GM12878 (cell line): Measurements from ENCODE around the gene SPTLC2. TPM values are rescaled to one million over a fixed set of nuclear protein-coding genes. Genes with fewer than 3 reads are reported as not detected.

ENCODE experiments used
- ATAC-seq: fragments of 200-7000 bp; cut with Tn5 transposase; 3 replicates; pipeline ENCODE4 v1.9.1; 2020; ENCODE audit warnings: mild to moderate bottlenecking, moderate library complexity
- BruUV-seq: library from RNA; stranded (reverse); fragments of 400-500 nt; replicated peaks from 2 replicates; lab custom pipeline; 2021; lab: Mats Ljungman, UMichigan
- CTCF ChIA-PET: fragments of 300-600 bp; sonication (Branson Sonifier 250); formaldehyde crosslinking; extraction: SDS; loops from one replicate; lab custom pipeline; 2021; ENCODE audit warnings: inconsistent platforms; lab: Yijun Ruan, JAX
- POLR2A ChIA-PET: fragments of 350-600 bp; formaldehyde crosslinking; extraction: SDS; loops from one replicate; lab custom pipeline; 2021; ENCODE audit warnings: inconsistent platforms; lab: Charles Lee
- RAD21 ChIA-PET: fragments of 300-600 bp; sonication (Branson Sonifier 250); formaldehyde crosslinking; loops from one replicate; lab custom pipeline; 2023; ENCODE audit warnings: antibody characterized with exemption; ENCODE audit not compliant: unreplicated experiment; lab: Charles Lee
- SMC1A ChIA-PET: fragments of 300-600 bp; sonication (Branson Sonifier 250); formaldehyde crosslinking; loops from one replicate; lab custom pipeline; 2023; ENCODE audit not compliant: unreplicated experiment, uncharacterized antibody; lab: Charles Lee
- DNase-seq: peaks from one replicate; pipeline ENCODE4 v3.0.0-alpha.2; 2011; ENCODE audit warnings: low read depth, low spot score
- FAIRE-seq: peaks from 3 replicates; lab custom pipeline; 2011; peaks lifted over from hg19 to GRCh38; lab: Jason Lieb, UNC
- H2AFZ ChIP-seq: 2 replicates; pipeline ENCODE4 v1.6.0; 2011; ENCODE audit warnings: low read depth, low read length, control low read depth; ENCODE audit not compliant: control insufficient read depth
- H3K27ac ChIP-seq: 2 replicates; pipeline ENCODE4 v1.5.1; 2011; ENCODE audit warnings: control low read depth; ENCODE audit not compliant: control insufficient read depth, insufficient read depth
- H3K27me3 ChIP-seq, 2 experiments: replicated peaks in 1 of 2; 2 replicates each; pipeline versions ENCODE4 v1.6.0 to v1.6.1; 2011; ENCODE audit warnings: low read length in 1 of 2; ENCODE audit not compliant: control insufficient read depth in 2 of 2, insufficient read depth in 2 of 2
- H3K36me3 ChIP-seq, 2 experiments: 2 replicates each; pipeline ENCODE4 v1.5.1; 2011; ENCODE audit warnings: low read length in 1 of 2; ENCODE audit not compliant: control insufficient read depth in 2 of 2, insufficient read depth in 2 of 2
- H3K4me1 ChIP-seq: 2 replicates; pipeline ENCODE4 v1.6.1; 2011; ENCODE audit warnings: mild to moderate bottlenecking, low read length, moderate library complexity, mixed read lengths; ENCODE audit not compliant: control insufficient read depth, insufficient read depth
- H3K4me2 ChIP-seq: 2 replicates; pipeline ENCODE4 v1.6.0; 2011; ENCODE audit warnings: control low read depth; ENCODE audit not compliant: control insufficient read depth, insufficient read depth
- H3K4me3 ChIP-seq: fragments of 200-600 bp; sonication (generic); 2 replicates; pipeline ENCODE4 v1.5.1; 2016
- H3K79me2 ChIP-seq: 2 replicates; pipeline ENCODE4 v1.6.0; 2011; ENCODE audit warnings: low read length; ENCODE audit not compliant: control insufficient read depth, insufficient read depth
- H3K9ac ChIP-seq: 2 replicates; pipeline ENCODE4 v1.8.0; 2011; ENCODE audit warnings: low read length, control low read depth, mixed read lengths; ENCODE audit not compliant: control insufficient read depth, insufficient read depth
- H3K9me3 ChIP-seq: replicated peaks from 3 replicates; pipeline ENCODE4 v1.5.1; 2011; ENCODE audit warnings: mild to moderate bottlenecking, low read length; ENCODE audit not compliant: control insufficient read depth, insufficient read depth
- H4K20me1 ChIP-seq: 2 replicates; pipeline ENCODE4 v1.6.0; 2011; ENCODE audit not compliant: control insufficient read depth, insufficient read depth
- BHLHE40 ChIP-seq, 2 experiments: fragments of 450-650 bp in 1 of 2; IDR thresholded peaks; 2 replicates each; pipeline ENCODE4 v1.6.1; 2011 to 2017; ENCODE audit warnings: low read depth in 2 of 2, borderline replicate concordance in 1 of 2, improper control_type of control experiment in 1 of 2, low read length in 1 of 2, mild to moderate bottlenecking in 1 of 2
- CEBPB ChIP-seq, 2 experiments: fragments of 150-350 bp in 1 of 2; IDR thresholded peaks; 2 replicates each; pipeline ENCODE4 v1.6.1; 2012 to 2014; ENCODE audit warnings: low read depth in 2 of 2, low read length in 2 of 2, borderline replicate concordance in 1 of 2, inconsistent platforms in 1 of 2
- FOS ChIP-seq: IDR thresholded peaks from 3 replicates; pipeline ENCODE4 v1.6.1; 2011; ENCODE audit warnings: borderline replicate concordance; ENCODE audit not compliant: insufficient read length; ENCODE audit errors: extremely low read depth
- HCFC1 ChIP-seq: fragments of 150-350 bp; IDR thresholded peaks from 2 replicates; pipeline ENCODE4 v1.6.1; 2014; ENCODE audit warnings: low read length
- KDM1A ChIP-seq: fragments of 200-600 bp; sonication (generic); IDR thresholded peaks from 2 replicates; pipeline ENCODE4 v1.6.1; 2016; ENCODE audit warnings: borderline replicate concordance
- LARP7 ChIP-seq: fragments of 450-650 bp; IDR thresholded peaks from 2 replicates; pipeline ENCODE4 v1.6.1; 2017; ENCODE audit warnings: mild to moderate bottlenecking
- MTA3 ChIP-seq: IDR thresholded peaks from 2 replicates; pipeline ENCODE4 v1.6.1; 2012; ENCODE audit warnings: low read length, inconsistent platforms, borderline replicate concordance
- NFXL1 ChIP-seq: fragments of 450-650 bp; IDR thresholded peaks from 2 replicates; pipeline ENCODE4 v1.6.1; 2017; ENCODE audit warnings: antibody characterized with exemption, mild to moderate bottlenecking, borderline replicate concordance
- SREBF1 ChIP-seq: IDR thresholded peaks from 2 replicates; pipeline ENCODE4 v1.6.1; 2012; ENCODE audit warnings: mild to moderate bottlenecking, low read length
- STAT3 ChIP-seq: IDR thresholded peaks from 2 replicates; pipeline ENCODE4 v1.6.1; 2011; ENCODE audit warnings: low read depth, low read length, improper control_type of control experiment
- ZNF622 ChIP-seq: fragments of 450-650 bp; IDR thresholded peaks from 2 replicates; pipeline ENCODE4 v1.6.1; 2017; ENCODE audit warnings: mild to moderate bottlenecking, inconsistent platforms
- WGBS: methylation state at CpG from one replicate; pipeline ENCODE4 v1.1.6; 2016; ENCODE audit warnings: low lambda C conversion rate; ENCODE audit not compliant: insufficient replicate concordance, insufficient coverage; ENCODE audit errors: missing lambda C conversion rate; 5-methylcytosine and 5-hydroxymethylcytosine counted together
- in situ Hi-C: fragments of 300-500 bp; cut with MboI; formaldehyde crosslinking; loops from 9 replicates; pipeline ENCODE4 v1.14.3; 2018; ENCODE audit warnings: mixed read lengths
- intact Hi-C: fragments of 100-400 bp; cut with micrococcal nuclease; formaldehyde crosslinking; loops from one replicate; pipeline ENCODE4 v1.14.2; 2022; ENCODE audit not compliant: unreplicated experiment
- polyA plus RNA-seq, 11 experiments: library from polyadenylated mRNA; depleted of rRNA in 4 of 11; unstranded in 6 of 11; stranded (reverse) in 5 of 11; fragments of >200 nt; fragmentation: Nextera tagmentation in 4 of 11; fragmentation: Illumina TruSeq in 1 of 11; extraction: Ambion mirVana in 4 of 11; extraction: Trizol in 1 of 11; gene quantifications; 1 replicate in 1 of 11; 2 replicates in 10 of 11; pipeline versions ENCODE4 v1.2.1 to v1.2.3, GENCODE V29; 2011 to 2016; ENCODE audit warnings: inconsistent platforms in 2 of 11, missing spikeins in 2 of 11, low read depth in 1 of 11
- total RNA-seq, 4 experiments: library from RNA; depleted of rRNA in 3 of 4; stranded (reverse); fragments of >200 nt in 3 of 4; fragmentation: Illumina TruSeq in 1 of 4; extraction: Trizol in 1 of 4; gene quantifications; 2 replicates each; pipeline versions ENCODE4 v1.2.1 to v1.2.3, GENCODE V29; 2013 to 2021
- TF ChIP-seq, protein P1 (sequence below): IDR thresholded peaks from 2 replicates; pipeline ENCODE4 v1.6.1; 2012; ENCODE audit warnings: mild to moderate bottlenecking, low read depth, low read length
- TF ChIP-seq, protein P2 (sequence below): IDR thresholded peaks from 2 replicates; pipeline ENCODE4 v1.6.1; 2012; ENCODE audit warnings: low read depth, low read length, improper control_type of control experiment
- TF ChIP-seq, protein P3 (sequence below): fragments of 450-650 bp; conservative IDR thresholded peaks from 2 replicates; pipeline ENCODE4 v1.6.1; 2017; ENCODE audit warnings: mild to moderate bottlenecking, moderate library complexity

The SPTLC2 gene
- total and polyA plus RNA-seq, 10 of the 15 experiments (the other 5 are each of a cell fraction or from before 2014, with no cell fraction given) = 6.9 to 35.1 (median 19.7) TPM

DNA sequence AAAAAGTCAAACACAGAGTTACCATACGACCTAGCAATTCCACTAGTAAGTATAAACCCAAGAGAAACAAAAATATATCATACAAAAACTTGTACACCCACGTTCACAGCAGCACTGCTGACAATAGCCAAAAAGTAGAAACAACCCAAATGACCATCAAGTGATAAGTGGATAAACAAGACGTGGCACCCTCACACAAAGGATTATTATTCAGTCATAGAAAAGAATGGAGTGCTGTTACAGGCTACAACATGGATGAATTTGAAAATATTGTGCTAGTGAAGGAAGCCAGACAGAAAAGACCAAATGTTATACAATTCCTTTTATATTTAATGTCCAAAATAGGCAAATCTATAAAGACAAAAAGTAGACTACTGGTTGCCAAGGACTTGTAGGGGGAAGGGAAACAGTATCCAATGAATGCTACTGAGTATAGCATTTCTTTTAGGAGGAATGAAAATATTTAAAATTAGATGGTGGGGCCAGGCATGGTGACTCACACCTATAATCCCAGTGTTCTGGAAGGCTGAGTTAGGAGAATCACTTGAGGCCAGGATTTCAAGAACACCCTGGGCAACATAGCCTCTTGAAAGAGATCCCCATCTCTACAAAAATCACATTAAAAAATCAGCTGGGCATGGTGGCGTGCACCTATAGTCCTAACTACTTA is 41.9 kb downstream of the SPTLC2 start (continued):
- TF ChIP-seq KDM1A = no peak
- TF ChIP-seq CEBPB (IDR thresholded peaks at IDR 0.05; ENCODE audit: borderline replicate concordance in 1 of 2, low read depth in 2 of 2, low read length in 2 of 2) = no peak
- no peak for TF ChIP-seq NFXL1

DNA sequence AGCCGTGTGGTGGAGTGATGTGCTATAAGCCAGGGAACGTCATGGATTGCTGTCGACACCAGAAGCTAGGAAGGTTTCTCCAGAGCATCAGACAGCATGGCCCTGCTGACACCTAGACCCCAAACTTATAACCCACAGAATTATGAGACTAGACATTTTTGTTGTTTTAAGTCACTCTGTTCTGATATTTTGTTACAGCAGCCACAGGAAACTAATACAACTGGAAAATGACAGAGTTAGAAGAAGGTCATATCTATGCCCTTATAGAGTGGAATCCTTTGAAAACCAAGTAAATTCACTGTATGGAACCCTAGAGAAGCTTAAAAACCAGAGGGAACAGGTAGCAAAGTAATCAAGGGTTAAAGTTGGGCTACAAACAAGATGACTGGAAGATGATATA is 42.5 kb downstream of the SPTLC2 start:
- Histone ChIP-seq H3K9me3 (no peaks in the 10 kb centered on the region), H3K27me3 (no peaks in the 10 kb centered on the region), H3K4me2 (no peak overlapping the region), H3K9ac (no peak overlapping the region), H4K20me1 (no peaks in the 10 kb centered on the region), H2AFZ (no peak overlapping the region), H3K27ac (no peak overlapping the region), H3K36me3 (peaks cover 3 to 10% of the 10 kb centered on the region in 2 experiments; a peak in 3 of 4 replicates), H3K4me1 (no peaks in the 10 kb centered on the region), H3K4me3 (no peak overlapping the region), H3K79me2 (no peaks in the 10 kb centered on the region)
- in situ Hi-C loops = no loop called here
- no TSS peak for BruUV-seq
- DNase-seq (no peak), FAIRE-seq (no peak), ATAC-seq (no peak)
- ChIA-PET RAD21 (no interaction called here), POLR2A (no interaction called here), CTCF (no interaction called here), SMC1A (no interaction called here)
- intact Hi-C loops = no loop called here
- WGBS = 98% methylated on average over 3 of the region's 3 CpGs
- TF ChIP-seq, protein P1, sequence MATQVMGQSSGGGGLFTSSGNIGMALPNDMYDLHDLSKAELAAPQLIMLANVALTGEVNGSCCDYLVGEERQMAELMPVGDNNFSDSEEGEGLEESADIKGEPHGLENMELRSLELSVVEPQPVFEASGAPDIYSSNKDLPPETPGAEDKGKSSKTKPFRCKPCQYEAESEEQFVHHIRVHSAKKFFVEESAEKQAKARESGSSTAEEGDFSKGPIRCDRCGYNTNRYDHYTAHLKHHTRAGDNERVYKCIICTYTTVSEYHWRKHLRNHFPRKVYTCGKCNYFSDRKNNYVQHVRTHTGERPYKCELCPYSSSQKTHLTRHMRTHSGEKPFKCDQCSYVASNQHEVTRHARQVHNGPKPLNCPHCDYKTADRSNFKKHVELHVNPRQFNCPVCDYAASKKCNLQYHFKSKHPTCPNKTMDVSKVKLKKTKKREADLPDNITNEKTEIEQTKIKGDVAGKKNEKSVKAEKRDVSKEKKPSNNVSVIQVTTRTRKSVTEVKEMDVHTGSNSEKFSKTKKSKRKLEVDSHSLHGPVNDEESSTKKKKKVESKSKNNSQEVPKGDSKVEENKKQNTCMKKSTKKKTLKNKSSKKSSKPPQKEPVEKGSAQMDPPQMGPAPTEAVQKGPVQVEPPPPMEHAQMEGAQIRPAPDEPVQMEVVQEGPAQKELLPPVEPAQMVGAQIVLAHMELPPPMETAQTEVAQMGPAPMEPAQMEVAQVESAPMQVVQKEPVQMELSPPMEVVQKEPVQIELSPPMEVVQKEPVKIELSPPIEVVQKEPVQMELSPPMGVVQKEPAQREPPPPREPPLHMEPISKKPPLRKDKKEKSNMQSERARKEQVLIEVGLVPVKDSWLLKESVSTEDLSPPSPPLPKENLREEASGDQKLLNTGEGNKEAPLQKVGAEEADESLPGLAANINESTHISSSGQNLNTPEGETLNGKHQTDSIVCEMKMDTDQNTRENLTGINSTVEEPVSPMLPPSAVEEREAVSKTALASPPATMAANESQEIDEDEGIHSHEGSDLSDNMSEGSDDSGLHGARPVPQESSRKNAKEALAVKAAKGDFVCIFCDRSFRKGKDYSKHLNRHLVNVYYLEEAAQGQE = no peak
- TF ChIP-seq FOS (no peak), ZNF622 (no peak), HCFC1 (no peak), MTA3 (no peak), LARP7 (no peak), STAT3 (no peak), BHLHE40 (IDR thresholded peaks at IDR 0.05; ENCODE audit: borderline replicate concordance in 1 of 2, low read depth in 2 of 2, low read length in 1 of 2) (no peak), SREBF1 (no peak)
- TF ChIP-seq, protein P2, sequence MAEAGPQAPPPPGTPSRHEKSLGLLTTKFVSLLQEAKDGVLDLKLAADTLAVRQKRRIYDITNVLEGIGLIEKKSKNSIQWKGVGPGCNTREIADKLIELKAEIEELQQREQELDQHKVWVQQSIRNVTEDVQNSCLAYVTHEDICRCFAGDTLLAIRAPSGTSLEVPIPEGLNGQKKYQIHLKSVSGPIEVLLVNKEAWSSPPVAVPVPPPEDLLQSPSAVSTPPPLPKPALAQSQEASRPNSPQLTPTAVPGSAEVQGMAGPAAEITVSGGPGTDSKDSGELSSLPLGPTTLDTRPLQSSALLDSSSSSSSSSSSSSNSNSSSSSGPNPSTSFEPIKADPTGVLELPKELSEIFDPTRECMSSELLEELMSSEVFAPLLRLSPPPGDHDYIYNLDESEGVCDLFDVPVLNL = no peak
- TF ChIP-seq, protein P3, sequence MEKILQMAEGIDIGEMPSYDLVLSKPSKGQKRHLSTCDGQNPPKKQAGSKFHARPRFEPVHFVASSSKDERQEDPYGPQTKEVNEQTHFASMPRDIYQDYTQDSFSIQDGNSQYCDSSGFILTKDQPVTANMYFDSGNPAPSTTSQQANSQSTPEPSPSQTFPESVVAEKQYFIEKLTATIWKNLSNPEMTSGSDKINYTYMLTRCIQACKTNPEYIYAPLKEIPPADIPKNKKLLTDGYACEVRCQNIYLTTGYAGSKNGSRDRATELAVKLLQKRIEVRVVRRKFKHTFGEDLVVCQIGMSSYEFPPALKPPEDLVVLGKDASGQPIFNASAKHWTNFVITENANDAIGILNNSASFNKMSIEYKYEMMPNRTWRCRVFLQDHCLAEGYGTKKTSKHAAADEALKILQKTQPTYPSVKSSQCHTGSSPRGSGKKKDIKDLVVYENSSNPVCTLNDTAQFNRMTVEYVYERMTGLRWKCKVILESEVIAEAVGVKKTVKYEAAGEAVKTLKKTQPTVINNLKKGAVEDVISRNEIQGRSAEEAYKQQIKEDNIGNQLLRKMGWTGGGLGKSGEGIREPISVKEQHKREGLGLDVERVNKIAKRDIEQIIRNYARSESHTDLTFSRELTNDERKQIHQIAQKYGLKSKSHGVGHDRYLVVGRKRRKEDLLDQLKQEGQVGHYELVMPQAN = no peak
